Measurements from ENCODE around the gene MAP6D1.
"Not testable (repeated sequence)": the region's sequence is repeated elsewhere in the genome, so short reads cannot be mapped to it uniquely, and the experiment has no call there.

The MAP6D1 gene

DNA sequence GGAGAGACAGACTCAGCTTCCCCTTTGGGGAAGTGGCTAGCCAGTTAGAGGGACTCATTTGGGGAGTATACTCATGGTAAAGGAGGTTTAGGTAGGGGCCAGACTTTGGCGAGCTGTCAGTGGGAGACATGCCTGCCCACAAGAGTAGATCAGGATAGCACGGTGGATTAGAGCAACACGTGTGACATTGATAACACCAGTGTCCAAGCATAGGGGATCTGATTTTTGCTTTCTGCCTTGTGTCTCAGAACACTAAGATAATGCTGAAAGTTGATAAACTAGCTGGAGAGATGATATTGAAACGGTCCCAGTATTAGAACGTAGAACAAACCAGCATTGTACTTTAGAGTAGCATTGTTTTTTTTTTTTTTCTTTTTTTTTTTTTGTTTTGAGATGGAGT is 25.9 kb downstream of the MAP6D1 start:
- no peak for DNase-seq (ENCODE audit: low read depth)

DNA sequence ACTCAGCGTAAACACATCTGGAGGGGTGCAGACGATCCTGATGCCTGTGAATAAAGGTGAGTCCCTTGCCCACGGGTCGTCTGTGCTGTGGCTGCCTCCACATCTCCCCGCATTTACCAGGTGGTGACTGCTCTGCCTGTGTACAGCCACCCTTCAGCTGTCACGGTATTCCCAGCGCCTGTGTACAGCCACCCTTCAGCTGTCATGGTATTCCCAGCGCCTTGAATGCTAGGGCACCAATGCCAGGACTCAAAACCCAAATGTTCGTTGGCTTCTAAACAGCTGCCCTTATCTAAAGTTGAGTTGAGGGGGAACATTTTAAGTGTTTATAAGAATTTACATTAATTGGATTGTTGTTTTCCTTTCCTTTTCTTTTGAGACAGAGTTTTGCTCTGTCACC is 27.4 kb downstream of the MAP6D1 start:
- DNase-seq (ENCODE audit: low read depth), result no peak

DNA sequence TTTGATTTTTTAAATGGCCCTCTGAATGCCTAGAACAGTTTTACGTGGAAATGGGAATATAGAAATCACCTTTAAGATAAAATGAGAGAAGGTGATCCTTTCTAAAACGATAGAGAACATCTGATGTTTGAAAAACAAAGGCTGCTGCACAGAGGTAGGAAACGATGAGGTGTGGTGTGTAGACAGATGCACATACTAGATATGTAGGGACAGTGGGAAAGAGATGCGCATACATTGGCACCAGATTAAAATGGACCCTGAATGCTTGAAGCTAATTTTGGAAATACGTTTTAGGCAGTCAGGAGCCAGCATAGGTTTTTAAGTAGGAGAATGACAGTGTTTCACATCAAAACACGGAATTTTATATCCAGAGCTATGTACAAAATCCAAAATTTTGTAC is 29.0 kb downstream of the MAP6D1 start:
- no peak for DNase-seq (ENCODE audit: low read depth)

DNA sequence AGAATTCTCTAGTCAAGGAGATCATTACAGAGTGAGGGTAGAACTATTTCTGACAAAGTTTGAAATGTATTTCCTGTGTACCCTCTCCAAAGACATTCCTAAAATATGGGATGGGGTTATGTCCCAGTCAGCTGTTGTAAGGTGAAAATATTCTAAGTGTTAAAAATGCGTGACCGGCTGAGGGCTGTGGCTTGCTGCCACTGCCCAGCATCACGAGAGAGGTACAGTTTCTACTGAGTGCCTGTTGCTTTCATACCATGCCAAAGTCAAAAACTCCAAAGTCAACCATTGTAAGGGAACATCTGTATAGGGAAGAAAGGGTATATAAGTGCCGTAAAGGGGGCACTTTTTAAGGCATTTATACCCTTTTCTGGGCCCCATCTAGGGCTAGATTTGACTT is 30.9 kb downstream of the MAP6D1 start:
- DNase-seq (ENCODE audit: low read depth), result no peak

DNA sequence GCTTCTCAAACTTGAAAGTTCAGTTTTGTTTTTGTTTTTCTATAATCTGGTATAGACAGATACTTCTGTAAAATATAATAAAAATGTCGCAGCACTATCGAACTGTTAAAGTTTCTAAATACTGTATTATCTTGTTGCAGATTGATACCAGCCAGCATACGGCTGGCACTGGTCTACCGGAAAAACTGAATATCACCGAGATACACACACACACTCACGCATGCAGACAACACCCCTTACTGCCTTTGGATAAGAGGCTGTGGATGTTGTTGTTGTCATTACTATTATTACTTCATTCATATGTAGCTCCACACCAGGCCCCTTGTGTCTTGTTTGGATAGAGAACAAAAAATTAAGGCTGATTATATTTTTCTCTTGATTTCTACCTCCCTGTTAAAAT is 32.4 kb downstream of the MAP6D1 start:
- DNase-seq (ENCODE audit: low read depth), result no peak

DNA sequence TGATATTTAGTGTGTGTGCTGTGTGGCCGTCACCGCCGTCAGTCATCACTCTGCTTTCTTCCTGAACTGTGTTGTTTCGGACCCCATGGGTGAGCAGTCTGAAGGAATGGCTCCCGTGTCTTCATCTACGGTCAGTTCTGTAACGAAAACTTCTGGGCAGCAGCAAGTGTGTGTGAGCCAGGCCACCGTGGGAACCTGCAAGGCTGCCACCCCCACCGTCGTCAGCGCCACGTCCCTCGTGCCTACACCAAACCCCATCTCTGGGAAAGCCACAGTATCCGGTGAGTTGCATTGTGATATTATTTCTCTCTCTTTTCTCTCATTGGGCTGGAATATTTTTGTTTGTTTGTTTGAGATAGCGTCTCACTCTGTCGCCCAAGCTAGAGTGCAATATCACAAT is 34.7 kb downstream of the MAP6D1 start:
- DNase-seq (ENCODE audit: low read depth), result no peak

DNA sequence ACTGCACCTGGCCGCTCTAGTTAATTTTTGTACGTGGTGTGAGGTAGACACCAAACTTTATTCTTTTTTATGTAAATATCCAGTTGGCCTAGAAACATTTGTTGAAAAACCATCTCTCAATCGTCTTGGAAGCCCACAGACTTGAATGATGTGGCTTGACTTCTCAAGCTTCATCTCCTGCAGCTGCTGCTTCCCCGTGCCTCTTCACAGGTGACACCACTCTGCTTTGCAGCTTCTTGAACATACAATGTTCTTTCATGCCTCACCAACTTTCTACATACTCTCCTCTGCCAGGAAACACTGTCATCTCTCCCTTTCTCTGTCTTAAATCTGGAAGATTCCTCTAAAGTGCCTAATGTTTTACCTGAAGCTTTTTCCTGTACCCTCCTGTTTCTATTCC is 35.6 kb downstream of the MAP6D1 start:
- no peak for DNase-seq (ENCODE audit: low read depth)

DNA sequence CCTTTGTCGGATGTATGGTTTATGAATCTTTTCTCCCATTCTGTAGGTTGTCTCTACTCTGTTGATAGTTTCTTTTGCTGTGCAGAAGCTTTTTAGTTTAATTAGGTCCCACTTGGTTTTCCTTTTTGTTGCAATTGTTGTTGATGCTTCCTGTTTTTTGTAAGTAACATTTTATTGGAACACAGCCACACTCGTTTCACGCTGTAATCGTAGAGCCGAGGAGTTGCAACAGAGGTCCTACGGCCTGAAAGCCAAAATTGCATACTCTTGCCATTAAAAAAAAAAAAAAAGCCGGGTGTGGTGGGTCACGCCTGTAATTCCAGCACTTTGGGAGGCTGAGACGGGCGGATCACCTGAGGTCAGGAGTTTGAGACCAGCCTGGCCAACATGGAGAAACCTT is 40.9 kb downstream of the MAP6D1 start:
- DNase-seq (ENCODE audit: low read depth), result not testable (repeated sequence)

DNA sequence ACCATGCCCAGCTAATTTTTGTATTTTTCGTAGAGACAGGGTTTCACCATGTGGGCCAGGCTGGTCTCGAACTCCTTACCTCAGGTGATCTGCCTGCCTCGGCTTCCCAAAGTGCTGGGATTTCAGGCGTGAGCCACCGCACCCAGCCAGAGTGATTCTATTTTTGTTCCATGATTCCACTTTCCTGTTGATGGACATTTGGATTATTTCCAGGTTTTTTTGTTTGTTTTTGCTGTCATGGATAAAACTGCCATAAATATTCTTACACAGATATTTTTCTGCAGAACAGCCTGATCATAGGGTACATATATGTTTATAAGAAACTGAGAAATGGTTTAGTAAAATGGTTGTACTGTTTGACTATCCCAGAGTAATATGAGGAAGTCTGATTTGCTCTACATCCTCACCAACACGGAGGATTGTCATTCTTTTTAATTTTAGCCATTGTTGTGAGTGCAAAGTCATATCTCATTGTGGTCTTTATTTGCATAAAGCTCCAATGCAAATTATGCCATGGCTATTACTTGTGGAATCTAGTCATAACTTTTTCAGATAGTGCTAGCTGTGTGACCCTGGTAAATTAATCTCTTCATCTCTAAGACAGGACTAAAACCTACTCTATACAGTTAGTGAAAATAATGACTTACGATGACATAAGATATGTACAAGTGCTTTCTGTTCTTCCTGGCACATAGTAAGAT is 42.7 kb downstream of the MAP6D1 start:
- DNase-seq (ENCODE audit: low read depth), result no peak

DNA sequence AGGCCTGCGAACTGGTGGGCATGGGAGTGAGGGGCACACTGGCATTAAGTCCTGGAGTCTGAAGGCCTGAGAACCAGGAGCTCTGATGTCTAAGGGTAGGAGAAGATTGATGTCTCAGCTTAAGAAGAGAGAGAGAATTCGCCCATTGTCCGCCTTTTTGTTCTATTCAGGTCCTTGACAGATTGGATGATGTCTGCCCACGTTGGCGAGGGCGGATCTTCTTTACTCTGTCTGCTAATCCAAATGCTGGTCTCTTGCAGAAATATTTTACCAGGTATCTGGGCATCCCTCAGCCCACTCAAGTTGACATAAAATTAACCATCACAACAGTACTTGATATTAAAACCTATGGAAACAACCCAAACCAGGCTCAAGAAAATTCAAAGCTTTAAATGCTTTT is 44.1 kb downstream of the MAP6D1 start:
- no peak for DNase-seq (ENCODE audit: low read depth)

DNA sequence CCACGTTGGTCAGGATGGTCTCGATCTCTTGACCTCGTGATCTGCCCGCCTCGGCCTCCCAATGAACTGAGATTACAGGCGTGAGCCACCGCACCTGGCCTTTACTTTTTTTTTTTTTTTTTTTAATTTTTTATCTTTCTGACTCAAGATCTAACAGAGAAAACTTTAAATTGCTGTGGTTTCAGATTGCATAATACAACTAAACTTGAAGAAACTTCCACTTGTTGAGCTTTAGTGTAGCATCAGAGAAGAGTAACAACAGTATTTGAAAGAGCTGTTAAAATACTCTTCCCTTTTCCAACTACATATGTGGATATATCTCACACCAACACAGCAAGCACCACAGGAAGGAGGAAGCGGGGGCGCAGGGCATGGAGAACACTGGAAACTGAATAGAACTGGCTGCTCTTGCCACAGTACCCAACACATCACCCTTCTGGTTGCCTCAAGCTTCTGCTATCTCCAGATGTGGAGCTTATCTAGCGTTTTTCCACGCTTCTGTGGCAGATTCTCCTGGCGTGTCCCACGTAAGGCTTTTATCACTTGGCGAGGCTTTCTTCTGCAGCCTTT is 45.4 kb downstream of the MAP6D1 start:
- no peak for DNase-seq (ENCODE audit: low read depth)

DNA sequence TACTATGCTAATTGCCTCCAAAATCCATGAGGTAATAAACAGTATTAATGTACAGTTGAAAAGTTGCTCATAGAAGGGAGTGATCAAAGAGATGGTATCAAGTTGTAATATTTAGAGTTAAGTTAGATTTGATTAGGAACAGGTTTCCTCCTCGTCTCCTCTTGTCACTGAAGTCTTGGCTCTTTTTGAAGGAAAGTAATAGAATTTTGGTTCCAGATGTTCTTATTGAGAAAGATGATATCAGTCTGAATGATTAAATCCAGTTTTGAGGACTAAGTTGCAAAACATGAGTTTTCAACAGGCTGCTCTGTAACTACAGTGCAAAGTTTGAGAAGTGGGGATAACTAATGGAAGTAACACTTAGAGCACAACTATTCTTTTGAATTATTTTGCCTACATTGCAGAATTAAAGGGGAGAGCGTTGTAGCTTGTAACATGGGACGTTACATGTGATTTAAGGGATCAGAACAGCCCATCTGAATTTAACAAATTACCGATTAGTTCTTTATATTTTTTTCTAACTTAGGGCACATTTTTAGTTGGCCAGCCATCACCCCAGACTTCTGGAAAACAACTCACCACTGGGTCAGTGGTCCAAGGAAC is 48.3 kb downstream of the MAP6D1 start:
- no peak for DNase-seq (ENCODE audit: low read depth)

DNA sequence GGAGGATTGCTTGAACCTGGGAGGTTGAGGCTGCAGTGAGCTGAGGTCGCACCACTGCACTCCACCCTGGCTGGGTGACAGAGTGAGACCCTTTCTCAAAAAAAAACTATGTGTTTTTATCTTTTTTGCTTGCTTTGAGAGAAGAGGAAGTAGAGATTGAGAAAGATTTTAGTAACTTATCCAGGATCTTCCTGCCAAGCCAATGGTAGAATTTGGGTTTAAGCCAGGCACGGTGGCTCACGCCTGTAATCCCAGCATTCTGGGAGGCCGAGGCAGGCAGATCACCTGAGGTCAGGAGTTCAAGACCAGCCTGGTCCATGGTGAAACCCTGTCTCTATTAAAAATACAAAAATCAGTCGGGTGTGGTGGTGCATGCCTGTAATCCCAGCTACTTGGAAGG is 48.9 kb downstream of the MAP6D1 start:
- DNase-seq (ENCODE audit: low read depth), result not testable (repeated sequence)

DNA sequence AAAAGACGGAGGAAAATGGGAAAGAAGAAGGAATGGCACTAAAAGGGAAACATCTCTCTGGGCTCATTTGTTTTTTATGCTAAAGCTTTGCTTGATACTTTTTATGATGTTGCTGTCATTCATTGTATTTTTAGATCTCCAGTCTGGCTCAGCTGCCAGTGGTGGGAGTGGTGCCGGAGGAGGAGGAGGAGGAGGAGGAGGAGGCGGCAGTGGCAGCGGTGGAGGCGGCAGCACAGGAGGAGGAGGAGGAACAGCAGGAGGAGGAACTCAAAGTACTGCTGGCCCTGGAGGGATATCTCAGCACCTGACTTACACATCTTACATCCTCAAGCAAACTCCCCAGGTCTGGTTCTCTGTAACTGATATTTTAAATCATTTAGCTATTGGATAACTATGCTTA is 49.6 kb downstream of the MAP6D1 start:
- DNase-seq (ENCODE audit: low read depth), result no peak

DNA sequence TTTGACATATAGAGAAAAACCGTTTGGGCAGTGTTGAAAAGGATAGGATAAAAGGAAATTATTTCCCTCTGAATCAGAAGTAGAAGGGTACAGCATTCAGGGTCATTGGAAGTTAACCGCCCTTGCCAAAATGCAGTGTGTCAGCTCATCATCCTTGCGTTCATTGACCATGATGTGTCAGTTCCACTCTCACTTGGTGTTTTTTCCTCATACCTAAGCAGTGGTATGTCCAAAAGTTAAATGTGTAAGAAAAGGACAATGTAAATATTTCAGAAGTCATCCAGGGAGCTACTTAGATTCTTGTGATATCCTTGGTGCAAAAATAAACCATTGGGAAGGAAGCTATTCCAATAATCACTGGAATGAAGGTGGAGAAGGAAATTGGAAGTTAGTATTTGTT is 50.7 kb downstream of the MAP6D1 start:
- no peak for DNase-seq (ENCODE audit: low read depth)

DNA sequence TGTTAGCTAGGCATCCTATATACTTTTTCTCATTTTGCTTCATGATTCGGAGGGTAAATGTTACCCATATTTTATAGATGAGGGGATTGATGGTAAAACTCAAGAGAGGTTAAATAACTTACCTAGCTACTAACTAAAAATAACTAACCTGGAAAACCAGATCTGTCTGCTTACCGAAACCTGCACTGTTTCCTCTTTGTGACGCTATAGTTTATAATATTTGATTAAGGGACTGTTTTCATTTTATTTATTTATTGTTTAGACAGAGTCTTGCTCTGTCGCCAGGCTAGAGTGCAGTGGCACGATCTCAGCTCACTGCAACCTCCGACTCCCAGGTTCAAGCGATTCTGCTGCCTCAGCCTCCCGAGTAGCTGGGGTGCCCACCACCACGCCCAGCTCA is 55.9 kb downstream of the MAP6D1 start:
- DNase-seq (ENCODE audit: low read depth), result no peak

DNA sequence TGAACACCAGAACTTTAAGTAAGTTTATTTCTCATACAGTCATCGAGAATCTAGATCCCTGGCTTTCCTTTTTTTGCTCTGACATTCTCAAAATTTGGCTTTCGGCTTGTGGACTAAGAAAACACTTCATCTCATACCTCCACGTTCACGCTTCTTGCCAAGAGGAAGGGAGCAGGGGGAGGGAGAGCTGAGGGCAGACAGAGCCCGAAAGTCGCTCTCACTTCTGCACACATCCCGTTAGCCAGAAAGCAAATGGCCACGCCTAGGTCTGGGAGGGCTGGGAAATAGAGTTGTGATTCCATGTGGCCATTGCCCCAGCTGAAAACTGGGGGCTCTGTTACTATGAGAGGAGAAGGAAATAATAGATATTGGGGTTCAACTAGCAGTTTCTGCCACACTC is 57.3 kb downstream of the MAP6D1 start:
- no peak for DNase-seq (ENCODE audit: low read depth)

DNA sequence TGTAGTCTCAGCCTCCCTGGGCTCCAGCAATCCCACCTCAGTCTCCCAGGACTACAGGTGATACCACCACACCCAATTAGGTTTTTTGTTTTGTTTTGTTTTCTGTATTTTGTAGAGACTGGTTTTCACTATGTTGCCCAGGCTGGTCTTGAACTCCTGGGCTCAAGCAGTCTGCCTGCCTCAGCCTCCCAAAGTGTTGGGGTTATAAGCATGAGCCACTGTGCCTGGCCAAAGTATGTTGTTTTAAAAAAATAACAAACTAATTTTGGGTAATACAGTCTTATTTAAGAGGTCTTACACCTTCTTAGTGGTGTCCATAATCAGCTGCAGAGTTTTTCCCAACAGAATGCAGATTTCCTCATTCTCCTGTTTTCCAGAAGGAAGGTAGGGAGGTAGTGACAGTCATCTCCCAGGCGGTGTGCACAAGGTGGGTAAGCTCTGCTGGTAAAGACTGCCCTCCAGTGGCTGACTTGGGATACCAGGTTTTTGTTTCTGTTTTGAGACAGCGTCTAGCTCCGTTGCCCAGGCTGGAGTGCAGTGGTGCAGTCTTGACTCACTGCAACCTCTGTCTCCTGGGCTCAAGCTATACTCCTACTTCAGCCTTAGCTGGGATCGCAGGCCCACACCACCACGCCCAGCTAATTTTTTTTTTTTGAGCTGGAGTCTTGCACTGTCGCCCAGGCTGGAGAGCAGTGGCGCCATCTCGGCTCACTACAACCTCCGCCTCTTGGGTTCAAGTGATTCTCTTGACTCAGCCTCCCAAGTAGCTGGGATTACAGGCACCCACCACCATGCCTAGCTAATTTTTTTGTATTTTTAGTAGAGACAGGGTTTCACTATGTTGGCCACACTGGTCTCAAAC is 58.4 kb downstream of the MAP6D1 start:
- DNase-seq (ENCODE audit: low read depth), result peak; percentile 47

DNA sequence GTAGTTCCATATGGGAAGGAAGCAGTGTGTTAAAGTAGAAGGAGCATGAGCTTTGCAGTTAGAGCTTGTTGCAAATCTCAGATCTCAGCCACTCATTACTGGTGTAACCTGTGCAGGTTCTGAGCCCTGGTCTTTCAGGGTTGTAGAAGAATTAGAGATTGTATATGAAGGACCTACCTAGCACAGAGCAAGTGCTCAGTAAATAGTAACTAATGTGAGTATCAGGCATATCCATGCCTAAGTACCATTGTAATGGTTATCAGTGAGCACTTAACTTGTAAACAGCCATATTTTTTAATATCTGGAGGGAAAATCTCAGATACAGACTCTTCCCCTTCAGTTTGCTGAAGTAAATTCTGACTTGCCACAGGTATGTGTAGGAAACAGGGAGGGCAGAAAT is 59.3 kb downstream of the MAP6D1 start:
- DNase-seq (ENCODE audit: low read depth), result no peak

Data from stimulated activated CD8-positive, alpha-beta memory T cell treated with anti-CD3 and anti-CD28 coated beads, Interleukin-12 subunit alpha, Interleukin-12 subunit beta, amount 100 ng/mL, for 1 hour (primary cell).